Suprapubic skin (tissue), 4 donors: ENCODE data around the gene TECPR2. TPM values are rescaled to one million over a fixed set of nuclear protein-coding genes. Genes with fewer than 3 reads are reported as not detected.

Source experiments
- DNase-seq, 2 donors: peaks; one replicate each; pipeline ENCODE4 v3.0.0-alpha.2; 2019; ENCODE audit warnings: low spot score in 2 of 2
- H3K27ac ChIP-seq: fragments of 200-600 bp; sonication (generic); one replicate; pipeline ENCODE4 v1.5.1; 2019
- H3K27me3 ChIP-seq: fragments of 200-600 bp; sonication (generic); one replicate; pipeline ENCODE4 v1.5.1; 2019
- H3K36me3 ChIP-seq: fragments of 200-600 bp; sonication (generic); one replicate; pipeline ENCODE4 v1.5.1; 2019
- H3K4me1 ChIP-seq: fragments of 200-600 bp; sonication (generic); one replicate; pipeline ENCODE4 v1.5.1; 2019
- H3K4me3 ChIP-seq: fragments of 200-600 bp; sonication (generic); one replicate; pipeline ENCODE4 v1.5.1; 2019; ENCODE audit warnings: mild to moderate bottlenecking
- H3K9me3 ChIP-seq: fragments of 200-600 bp; sonication (generic); one replicate; pipeline ENCODE4 v1.5.1; 2019
- EP300 ChIP-seq: sonication (generic); formaldehyde crosslinking; IDR thresholded peaks from one replicate; pipeline ENCODE4 v1.6.1; 2017; ENCODE audit warnings: antibody characterized with exemption
- POLR2A ChIP-seq, 2 donors: fragments of 450-650 bp; IDR thresholded peaks; one replicate each; pipeline ENCODE4 v1.6.1; 2017; ENCODE audit warnings: antibody characterized with exemption in 2 of 2, mild to moderate bottlenecking in 2 of 2, moderate library complexity in 2 of 2
- POLR2AphosphoS5 ChIP-seq, 3 donors: sonication (generic); formaldehyde crosslinking; IDR thresholded peaks; one replicate each; pipeline ENCODE4 v1.6.1; 2017; ENCODE audit warnings: antibody characterized with exemption in 3 of 3
- WGBS: methylation state at CpG from one replicate; pipeline ENCODE4 v1.1.5; 2018; 5-methylcytosine and 5-hydroxymethylcytosine counted together
- total RNA-seq, 4 donors: library from RNA; depleted of rRNA; stranded (reverse); fragments of >200 nt; gene quantifications; one replicate each; pipeline ENCODE4 v1.1.0, GENCODE V29; 2016
- TF ChIP-seq, protein P1 (sequence below), 2 donors: fragments of 200-600 bp in 1 of 2; fragments of 450-650 bp in 1 of 2; sonication (generic) in 1 of 2; IDR thresholded peaks; one replicate each; pipeline ENCODE4 v1.5.1; 2016 to 2019; ENCODE audit warnings: antibody characterized with exemption in 2 of 2, mild to moderate bottlenecking in 1 of 2, moderate library complexity in 1 of 2

TECPR2 gene
- total RNA-seq, 4 donors from 2014 or later, result 12.1 to 22.6 (median 16.8) TPM

DNA sequence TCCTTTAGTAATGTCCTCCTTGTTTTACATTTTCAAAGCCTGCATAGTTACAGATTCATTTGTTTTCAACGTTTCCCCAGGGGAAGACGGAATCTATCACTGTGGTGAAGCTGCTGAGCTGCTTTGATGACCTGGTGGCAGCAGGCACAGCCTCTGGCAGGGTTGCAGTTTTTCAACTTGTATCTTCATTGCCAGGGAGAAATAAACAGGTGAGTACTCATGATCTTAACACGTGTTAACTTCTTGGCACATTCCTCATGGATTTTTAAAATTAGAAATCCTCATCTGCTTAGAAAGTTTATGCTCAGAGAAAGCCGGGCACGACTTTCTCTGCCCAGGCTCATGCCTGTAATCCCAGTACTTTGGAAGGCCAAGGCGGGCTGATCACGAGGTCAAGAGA is 44.5 kb downstream of the TECPR2 start:
- no peak for TF ChIP-seq EP300
- no peak for TF ChIP-seq POLR2A (IDR thresholded peaks at IDR 0.05)
- TF ChIP-seq POLR2AphosphoS5 (IDR thresholded peaks at IDR 0.05), result no peak
- TF ChIP-seq, protein P1, sequence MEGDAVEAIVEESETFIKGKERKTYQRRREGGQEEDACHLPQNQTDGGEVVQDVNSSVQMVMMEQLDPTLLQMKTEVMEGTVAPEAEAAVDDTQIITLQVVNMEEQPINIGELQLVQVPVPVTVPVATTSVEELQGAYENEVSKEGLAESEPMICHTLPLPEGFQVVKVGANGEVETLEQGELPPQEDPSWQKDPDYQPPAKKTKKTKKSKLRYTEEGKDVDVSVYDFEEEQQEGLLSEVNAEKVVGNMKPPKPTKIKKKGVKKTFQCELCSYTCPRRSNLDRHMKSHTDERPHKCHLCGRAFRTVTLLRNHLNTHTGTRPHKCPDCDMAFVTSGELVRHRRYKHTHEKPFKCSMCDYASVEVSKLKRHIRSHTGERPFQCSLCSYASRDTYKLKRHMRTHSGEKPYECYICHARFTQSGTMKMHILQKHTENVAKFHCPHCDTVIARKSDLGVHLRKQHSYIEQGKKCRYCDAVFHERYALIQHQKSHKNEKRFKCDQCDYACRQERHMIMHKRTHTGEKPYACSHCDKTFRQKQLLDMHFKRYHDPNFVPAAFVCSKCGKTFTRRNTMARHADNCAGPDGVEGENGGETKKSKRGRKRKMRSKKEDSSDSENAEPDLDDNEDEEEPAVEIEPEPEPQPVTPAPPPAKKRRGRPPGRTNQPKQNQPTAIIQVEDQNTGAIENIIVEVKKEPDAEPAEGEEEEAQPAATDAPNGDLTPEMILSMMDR (IDR thresholded peaks at IDR 0.05), result no peak
- H3K4me1 ChIP-seq, result no peaks in the 10 kb centered on the region
- no peak for DNase-seq
- H3K4me3 ChIP-seq, result no peak overlapping the region
- 68% methylated on average over 7 of the region's 7 CpGs for WGBS
- H3K27ac ChIP-seq, result no peak overlapping the region
- peaks cover 26% of the 10 kb centered on the region for H3K36me3 ChIP-seq
- H3K27me3 ChIP-seq, result no peaks in the 10 kb centered on the region
- peaks cover 15% of the 10 kb centered on the region for H3K9me3 ChIP-seq

DNA sequence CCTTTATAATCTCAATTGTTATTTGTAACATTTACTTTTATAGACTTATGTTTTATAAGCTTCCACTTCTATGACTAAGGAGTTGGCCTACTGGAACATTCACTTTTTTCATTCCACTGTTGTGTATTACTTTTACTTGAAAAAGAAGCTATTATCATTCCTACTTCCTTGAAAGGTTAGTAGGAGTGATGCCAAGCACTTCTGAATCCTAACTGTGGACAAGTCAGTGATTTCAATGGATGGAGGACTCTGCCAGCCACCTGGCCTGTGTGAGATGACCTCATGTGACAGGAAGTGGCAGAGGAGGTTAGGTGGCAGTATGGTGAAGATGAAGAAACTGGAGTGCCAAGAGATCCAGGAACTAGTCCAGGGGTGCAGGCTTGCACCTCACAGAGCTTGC is 46.0 kb downstream of the TECPR2 start:
- TF ChIP-seq, protein P1 (IDR thresholded peaks at IDR 0.05), result no peak
- TF ChIP-seq EP300 (no peak), POLR2A (IDR thresholded peaks at IDR 0.05) (no peak), POLR2AphosphoS5 (IDR thresholded peaks at IDR 0.05) (no peak)
- H3K27ac ChIP-seq, result no peak overlapping the region
- H3K27me3 ChIP-seq, result no peaks in the 10 kb centered on the region
- H3K4me1 ChIP-seq, result no peaks in the 10 kb centered on the region
- H3K9me3 ChIP-seq, result peaks cover 3% of the 10 kb centered on the region
- DNase-seq, result no peak
- peaks cover 26% of the 10 kb centered on the region for H3K36me3 ChIP-seq
- H3K4me3 ChIP-seq, result no peak overlapping the region

DNA sequence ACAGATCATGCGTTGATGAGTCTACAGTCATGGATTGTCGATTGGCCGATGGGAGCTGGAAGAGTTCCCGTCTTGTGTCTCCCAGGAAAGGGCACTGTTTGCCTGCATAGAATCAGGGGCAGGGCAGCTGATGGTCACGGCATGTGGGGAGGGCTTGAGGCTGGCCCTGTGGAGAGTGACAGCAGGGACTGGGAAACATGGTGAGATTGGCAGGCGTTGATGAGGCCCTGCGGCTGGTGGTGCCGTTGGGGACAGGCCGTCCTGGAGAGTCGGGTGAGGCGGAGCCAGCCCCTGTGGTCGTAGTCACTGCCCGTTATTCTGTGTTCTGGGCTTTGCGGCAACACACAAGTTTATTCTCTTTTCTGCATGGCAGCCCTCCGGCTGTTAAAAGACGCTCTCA is 52.9 kb downstream of the TECPR2 start:
- H3K27ac ChIP-seq, result no peak overlapping the region
- no peaks in the 10 kb centered on the region for H3K27me3 ChIP-seq
- H3K36me3 ChIP-seq, result peaks cover 15% of the 10 kb centered on the region
- H3K9me3 ChIP-seq, result no peaks in the 10 kb centered on the region
- no peak for DNase-seq
- TF ChIP-seq POLR2A (IDR thresholded peaks at IDR 0.05) (no peak), EP300 (no peak), POLR2AphosphoS5 (IDR thresholded peaks at IDR 0.05) (no peak)
- TF ChIP-seq, protein P1 (IDR thresholded peaks at IDR 0.05), result no peak
- H3K4me1 ChIP-seq, result no peaks in the 10 kb centered on the region
- H3K4me3 ChIP-seq, result no peak overlapping the region
- 91% methylated on average over 16 of the region's 16 CpGs for WGBS

DNA sequence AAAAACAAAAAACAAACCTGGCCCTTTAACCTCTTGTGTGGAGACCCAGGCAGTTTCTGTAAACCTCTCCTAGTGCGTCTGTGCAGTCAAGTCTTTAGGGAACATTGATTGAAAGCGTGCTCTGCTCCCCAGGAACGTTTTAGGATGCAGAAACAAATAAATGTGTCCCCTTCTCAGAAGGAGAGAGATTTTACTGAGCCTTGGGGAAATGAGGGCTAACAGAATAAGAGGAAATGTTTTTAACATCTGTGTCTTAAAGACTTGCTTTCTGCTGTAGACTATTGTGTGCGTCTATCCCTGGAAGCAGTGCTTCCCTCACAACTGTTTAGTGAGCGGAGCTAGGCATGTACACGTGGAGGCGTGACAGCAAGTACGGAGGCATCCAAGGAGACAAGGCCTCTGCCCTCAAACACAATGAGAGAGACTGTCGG is 54.3 kb downstream of the TECPR2 start:
- WGBS, result 86% methylated on average over 9 of the region's 9 CpGs

DNA sequence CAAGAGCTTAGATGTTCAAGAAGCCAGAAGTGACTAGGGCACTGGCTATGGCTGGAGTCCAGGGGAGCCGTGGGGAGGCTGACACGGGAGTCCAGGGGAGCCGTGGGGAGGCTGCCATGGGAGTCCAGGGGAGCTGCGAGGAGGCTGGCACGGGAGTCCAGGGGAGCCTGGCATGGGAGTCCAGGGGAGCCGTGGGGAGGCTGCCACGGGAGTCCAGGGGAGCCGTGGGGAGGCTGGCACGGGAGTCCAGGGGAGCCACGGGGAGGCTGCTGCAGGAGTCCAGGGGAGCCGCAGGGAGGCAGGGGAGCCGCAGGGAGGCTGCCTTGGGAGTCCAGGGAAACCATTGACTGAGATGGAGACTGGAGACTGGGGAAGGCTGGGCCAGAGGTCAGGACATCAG is 54.9 kb downstream of the TECPR2 start:
- Histone ChIP-seq H3K27me3 (no peaks in the 10 kb centered on the region), H3K4me1 (no peaks in the 10 kb centered on the region), H3K4me3 (no peak overlapping the region), H3K27ac (no peak overlapping the region), H3K36me3 (peaks cover 15% of the 10 kb centered on the region), H3K9me3 (no peaks in the 10 kb centered on the region)
- TF ChIP-seq POLR2AphosphoS5 (IDR thresholded peaks at IDR 0.05) (no peak), POLR2A (IDR thresholded peaks at IDR 0.05) (no peak), EP300 (no peak)
- TF ChIP-seq, protein P1 (IDR thresholded peaks at IDR 0.05), result no peak
- DNase-seq, result no peak
- WGBS, result 96% methylated on average over 12 of the region's 12 CpGs

More for the DNA sequence above, 54.3 kb downstream of the TECPR2 start:
- Histone ChIP-seq H3K9me3 (no peaks in the 10 kb centered on the region), H3K4me3 (no peak overlapping the region), H3K4me1 (no peaks in the 10 kb centered on the region), H3K27ac (no peak overlapping the region), H3K27me3 (no peaks in the 10 kb centered on the region), H3K36me3 (peaks cover 15% of the 10 kb centered on the region)
- no peak for DNase-seq
- TF ChIP-seq EP300, result no peak
- TF ChIP-seq POLR2A (IDR thresholded peaks at IDR 0.05), result no peak
- no peak for TF ChIP-seq POLR2AphosphoS5 (IDR thresholded peaks at IDR 0.05)
- TF ChIP-seq, protein P1 (IDR thresholded peaks at IDR 0.05), result no peak
